ENCODE results near the gene SIGLEC10.

Gene SIGLEC10

DNA sequence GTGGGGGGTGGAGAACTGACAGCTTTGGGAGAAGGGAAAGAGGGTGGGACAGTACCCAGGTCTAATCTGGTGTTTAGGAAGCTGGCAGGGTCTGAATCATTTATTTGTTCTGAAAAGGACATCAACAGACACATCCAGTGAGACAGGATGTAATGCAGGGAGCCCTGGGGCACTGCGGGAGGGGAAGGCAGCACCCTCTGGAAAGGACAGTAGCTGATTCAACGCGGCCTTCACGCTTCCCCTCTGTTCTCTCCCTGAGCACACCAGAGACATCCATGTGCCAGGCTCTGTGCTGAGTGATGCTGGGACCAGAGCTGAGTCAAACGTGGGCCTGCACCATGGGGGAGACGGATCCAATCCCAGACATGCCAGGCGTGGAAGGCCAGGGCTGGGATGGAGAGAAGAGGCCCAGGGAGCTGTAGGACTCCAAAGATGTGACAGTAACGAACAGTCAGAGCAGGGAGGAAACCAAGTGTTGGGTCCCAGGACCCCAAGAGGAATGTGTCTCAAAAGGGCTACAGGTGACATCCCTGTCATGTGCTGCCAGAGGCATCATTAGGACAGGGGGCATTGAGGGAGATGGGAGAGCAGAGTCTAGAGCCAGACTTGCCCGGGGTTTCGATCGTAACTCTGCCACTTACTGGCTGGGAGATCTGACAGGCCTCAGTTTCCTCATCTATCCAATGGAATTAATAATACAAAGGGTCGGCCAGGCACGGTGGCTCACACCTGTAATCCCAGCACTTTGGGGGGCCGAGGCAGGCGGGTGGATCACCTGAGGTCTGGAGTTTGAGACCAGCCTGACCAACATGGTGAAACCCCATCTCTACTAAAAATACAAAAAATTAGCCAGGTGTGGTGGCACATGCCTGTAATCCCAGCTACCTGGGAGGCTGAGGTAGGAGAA lies 53.0 kb downstream of the SIGLEC10 start:
- no peak for DNase-seq

DNA sequence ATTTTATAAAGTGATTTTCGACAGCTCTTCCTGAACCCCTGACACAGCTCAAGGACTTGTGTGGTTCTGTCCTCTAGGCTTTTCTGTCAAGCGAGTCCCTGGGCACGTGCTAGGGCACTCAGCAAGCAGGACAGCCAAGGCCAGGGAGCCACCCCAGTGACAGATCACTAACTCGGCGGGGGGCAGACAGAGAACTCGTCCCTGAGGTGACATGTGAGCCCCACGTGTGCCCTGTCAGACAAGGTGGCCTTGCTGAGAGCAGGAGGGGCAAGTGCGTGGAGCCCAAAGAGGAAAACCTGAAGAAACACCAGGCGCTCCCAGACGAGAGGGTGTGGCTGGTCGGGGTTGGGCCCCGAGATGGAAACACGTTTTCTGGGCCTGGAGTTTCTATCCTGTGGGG lies 56.2 kb downstream of the SIGLEC10 start:
- no peak for DNase-seq
